RWPE2 (cell line): ENCODE data around the gene BORCS6.
A peak's percentile ranks its signal among the peaks of the same experiment; 100 is the strongest.

Experiments
- ATAC-seq: fragments of 200-7000 bp; cut with Tn5 transposase; 3 replicates; pipeline ENCODE4 v1.9.1; 2021; ENCODE audit warnings: low read depth
- DNase-seq: peaks from one replicate; pipeline ENCODE4 v3.0.0-alpha.2; 2020; ENCODE audit warnings: low spot score
- H3K27ac ChIP-seq: fragments of 450-650 bp; 2 replicates; pipeline ENCODE4 v1.5.1; 2017; ENCODE audit warnings: mild to moderate bottlenecking; ENCODE audit not compliant: poor library complexity, severe bottlenecking
- H3K27me3 ChIP-seq: fragments of 250-450 bp; sonication (Bioruptor Pico); 2 replicates; pipeline ENCODE4 v1.5.1; 2021; ENCODE audit warnings: mild to moderate bottlenecking, moderate library complexity; ENCODE audit not compliant: insufficient read depth, poor library complexity, severe bottlenecking
- H3K36me3 ChIP-seq: fragments of 250-450 bp; sonication (Bioruptor Pico); 2 replicates; pipeline ENCODE4 v1.5.1; 2020; ENCODE audit warnings: low read depth, mild to moderate bottlenecking, moderate library complexity
- H3K4me1 ChIP-seq: fragments of 250-450 bp; sonication (Bioruptor Pico); 2 replicates; pipeline ENCODE4 v1.5.1; 2021; ENCODE audit warnings: mild to moderate bottlenecking, moderate library complexity; ENCODE audit not compliant: insufficient read depth, poor library complexity, severe bottlenecking
- H3K4me3 ChIP-seq: fragments of 250-450 bp; sonication (Bioruptor Pico); 2 replicates; pipeline ENCODE4 v1.5.1; 2021; ENCODE audit warnings: mild to moderate bottlenecking, moderate library complexity; ENCODE audit not compliant: severe bottlenecking
- H3K9me3 ChIP-seq: fragments of 250-450 bp; sonication (Bioruptor Pico); 2 replicates; pipeline ENCODE4 v1.5.1; 2021; ENCODE audit warnings: mild to moderate bottlenecking, moderate library complexity; ENCODE audit not compliant: severe bottlenecking
- TF ChIP-seq, protein P1 (sequence below): fragments of 450-650 bp; IDR thresholded peaks from one replicate; pipeline ENCODE4 v1.5.1; 2017; ENCODE audit warnings: mild to moderate bottlenecking, moderate library complexity; ENCODE audit not compliant: poor library complexity, severe bottlenecking

Gene BORCS6

DNA sequence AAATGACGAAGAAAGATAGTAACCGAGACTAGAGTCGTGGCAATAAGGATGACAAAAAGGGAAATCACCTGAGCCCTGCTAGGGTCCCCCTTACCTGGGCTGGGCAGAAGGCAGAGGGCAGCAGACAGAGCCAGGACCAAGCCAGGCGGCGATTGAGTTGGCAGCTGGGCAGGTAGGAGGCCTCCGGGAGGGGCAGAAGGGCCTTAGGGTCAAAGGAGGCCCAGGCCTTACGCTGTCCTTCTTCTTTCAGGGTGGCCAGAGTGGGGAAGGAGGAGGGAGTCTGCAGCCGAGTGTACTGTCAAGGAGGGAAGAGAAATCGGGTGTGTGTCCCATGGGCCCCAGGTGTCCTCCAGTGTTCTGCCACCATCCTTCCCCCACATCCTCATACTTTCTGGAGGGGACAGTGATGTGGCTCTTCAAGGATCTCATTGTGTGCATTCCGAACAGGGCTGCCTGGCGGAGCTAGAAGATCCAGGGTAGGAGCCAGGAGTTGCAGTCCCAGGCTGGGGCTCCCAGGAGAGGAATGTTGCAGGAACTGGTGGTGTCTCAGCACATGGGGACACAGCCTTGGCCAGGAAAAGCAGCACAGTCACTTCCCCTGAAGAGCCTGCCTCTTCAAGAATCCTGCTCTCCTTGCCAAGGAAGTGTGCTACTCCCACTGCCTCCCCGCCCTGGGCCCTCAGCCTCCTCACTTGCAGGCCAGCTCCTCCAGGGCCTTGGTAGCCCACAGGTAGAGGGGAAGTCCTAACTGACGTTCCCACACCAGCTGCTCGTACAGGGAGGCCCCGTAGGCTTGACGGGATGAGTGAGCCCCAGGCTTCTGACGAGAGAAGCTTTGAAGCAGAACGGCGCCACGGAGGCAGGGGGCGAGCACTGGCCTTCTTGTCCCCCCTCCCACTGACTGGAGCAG is 44.6 kb upstream of the BORCS6 start:
- Histone ChIP-seq H3K4me1 (no peaks in the 10 kb centered on the region), H3K9me3 (no peaks in the 10 kb centered on the region), H3K4me3 (no peak overlapping the region), H3K27me3 (no peaks in the 10 kb centered on the region), H3K36me3 (peaks cover 89% of the 10 kb centered on the region), H3K27ac (no peak overlapping the region)
- TF ChIP-seq, protein P1, sequence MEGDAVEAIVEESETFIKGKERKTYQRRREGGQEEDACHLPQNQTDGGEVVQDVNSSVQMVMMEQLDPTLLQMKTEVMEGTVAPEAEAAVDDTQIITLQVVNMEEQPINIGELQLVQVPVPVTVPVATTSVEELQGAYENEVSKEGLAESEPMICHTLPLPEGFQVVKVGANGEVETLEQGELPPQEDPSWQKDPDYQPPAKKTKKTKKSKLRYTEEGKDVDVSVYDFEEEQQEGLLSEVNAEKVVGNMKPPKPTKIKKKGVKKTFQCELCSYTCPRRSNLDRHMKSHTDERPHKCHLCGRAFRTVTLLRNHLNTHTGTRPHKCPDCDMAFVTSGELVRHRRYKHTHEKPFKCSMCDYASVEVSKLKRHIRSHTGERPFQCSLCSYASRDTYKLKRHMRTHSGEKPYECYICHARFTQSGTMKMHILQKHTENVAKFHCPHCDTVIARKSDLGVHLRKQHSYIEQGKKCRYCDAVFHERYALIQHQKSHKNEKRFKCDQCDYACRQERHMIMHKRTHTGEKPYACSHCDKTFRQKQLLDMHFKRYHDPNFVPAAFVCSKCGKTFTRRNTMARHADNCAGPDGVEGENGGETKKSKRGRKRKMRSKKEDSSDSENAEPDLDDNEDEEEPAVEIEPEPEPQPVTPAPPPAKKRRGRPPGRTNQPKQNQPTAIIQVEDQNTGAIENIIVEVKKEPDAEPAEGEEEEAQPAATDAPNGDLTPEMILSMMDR = no peak
- DNase-seq (no peak), ATAC-seq (no peak)

DNA sequence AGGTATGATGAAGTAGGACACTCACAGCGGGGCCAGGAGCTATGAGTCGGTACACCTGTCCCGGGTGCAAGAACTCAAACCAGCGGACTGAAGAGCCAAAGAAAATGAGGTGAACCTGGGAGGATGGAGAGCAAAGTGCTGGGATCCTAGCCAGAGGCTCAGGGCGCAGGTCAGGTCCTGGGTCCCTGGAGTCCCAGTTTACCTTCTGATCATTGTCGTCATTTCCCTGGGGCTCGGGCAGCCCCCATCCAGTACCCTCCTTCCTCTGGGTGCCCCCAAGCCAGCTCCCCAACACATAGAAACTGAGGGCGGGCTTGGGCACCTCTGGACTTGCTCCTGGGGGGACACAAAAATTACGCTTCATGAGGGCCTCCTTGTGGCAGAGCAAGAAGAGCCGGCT is 41.7 kb upstream of the BORCS6 start:
- Histone ChIP-seq H3K9me3 (no peaks in the 10 kb centered on the region), H3K4me1 (no peaks in the 10 kb centered on the region), H3K36me3 (peaks cover 91% of the 10 kb centered on the region), H3K27ac (no peak overlapping the region), H3K27me3 (no peaks in the 10 kb centered on the region), H3K4me3 (no peak overlapping the region)
- TF ChIP-seq, protein P1 = no peak
- DNase-seq (no peak), ATAC-seq (no peak)

DNA sequence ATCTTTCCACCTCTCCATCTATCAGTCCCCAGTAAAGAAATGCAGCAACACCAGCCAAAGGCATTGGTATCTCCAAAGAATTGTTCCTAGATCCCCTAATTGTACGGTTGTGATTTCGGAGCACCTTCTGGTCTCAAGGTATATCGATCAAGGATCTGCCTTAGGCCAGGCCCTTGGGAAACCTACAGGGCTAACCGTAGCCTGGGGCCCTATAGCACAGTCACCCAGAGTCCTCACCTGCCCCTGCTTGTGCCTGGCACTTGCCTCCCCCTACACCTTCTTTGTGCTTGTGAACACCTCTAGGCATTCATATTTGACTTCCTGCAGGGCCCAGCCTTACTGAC is 37.2 kb upstream of the BORCS6 start:
- Histone ChIP-seq H3K9me3 (no peaks in the 10 kb centered on the region), H3K36me3 (peaks cover 47% of the 10 kb centered on the region), H3K27me3 (no peaks in the 10 kb centered on the region), H3K27ac (peak overlapping the region; percentile 34), H3K4me3 (peak overlapping the region; percentile 26), H3K4me1 (peaks cover 5% of the 10 kb centered on the region)
- TF ChIP-seq, protein P1 = no peak
- DNase-seq (no peak), ATAC-seq (no peak)

DNA sequence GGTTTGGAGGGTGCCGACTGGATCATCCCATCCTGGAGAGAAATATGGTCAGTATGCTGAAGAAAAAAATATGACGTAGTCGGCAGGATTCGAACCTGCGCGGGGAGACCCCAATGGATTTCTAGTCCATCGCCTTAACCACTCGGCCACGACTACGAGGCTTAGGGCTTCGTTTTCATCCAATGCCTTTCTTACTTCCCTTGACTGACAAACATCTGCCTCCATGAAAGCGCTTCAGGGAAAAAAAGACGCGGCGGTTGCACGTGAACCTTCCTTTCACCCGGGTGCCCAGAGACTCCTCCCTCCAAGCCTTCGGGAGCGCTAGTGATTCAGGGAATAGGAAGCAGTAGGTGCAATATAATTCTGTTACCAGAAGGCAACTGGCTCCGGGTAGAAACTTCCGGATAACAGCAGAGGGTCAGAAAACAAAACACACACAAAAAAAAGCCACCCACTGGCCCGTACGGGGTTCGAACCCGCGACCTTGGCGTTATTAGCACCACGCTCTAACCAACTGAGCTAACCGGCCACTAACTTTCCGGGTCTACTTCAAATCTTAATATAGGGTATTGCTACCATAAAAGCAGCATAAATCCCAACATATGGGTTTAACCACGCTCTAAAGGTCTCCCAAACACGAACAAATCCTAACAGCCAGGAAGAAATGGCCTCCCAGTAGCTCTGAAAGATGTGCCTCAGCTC is 36.7 kb upstream of the BORCS6 start:
- ATAC-seq (peak; percentile 5), DNase-seq (no peak)
- Histone ChIP-seq H3K4me3 (peak overlapping the region; percentile 26), H3K27me3 (no peaks in the 10 kb centered on the region), H3K36me3 (peaks cover 42% of the 10 kb centered on the region), H3K4me1 (peaks cover 5% of the 10 kb centered on the region), H3K27ac (peak overlapping the region; percentile 34), H3K9me3 (no peaks in the 10 kb centered on the region)
- TF ChIP-seq, protein P1 = no peak
